SK-N-MC (cell line): ENCODE results near the gene CNRIP1.

Experiments used
- EZH2 ChIP-seq: fragments of 200-600 bp; sonication (generic); IDR thresholded peaks from one replicate; pipeline ENCODE4 v1.6.1; 2017; ENCODE audit warnings: antibody characterized with exemption
- FOXP2 ChIP-seq: optimal IDR thresholded peaks from 2 replicates; pipeline ENCODE3; 2011; ENCODE audit warnings: mild to moderate bottlenecking, moderate library complexity; ENCODE audit not compliant: insufficient read depth; ENCODE audit errors: extremely low read length, control extremely low read depth
- POLR2AphosphoS5 ChIP-seq: IDR thresholded peaks from 2 replicates; pipeline ENCODE4 v1.6.1; 2012; ENCODE audit warnings: mild to moderate bottlenecking, low read depth, low read length, borderline replicate concordance

DNA sequence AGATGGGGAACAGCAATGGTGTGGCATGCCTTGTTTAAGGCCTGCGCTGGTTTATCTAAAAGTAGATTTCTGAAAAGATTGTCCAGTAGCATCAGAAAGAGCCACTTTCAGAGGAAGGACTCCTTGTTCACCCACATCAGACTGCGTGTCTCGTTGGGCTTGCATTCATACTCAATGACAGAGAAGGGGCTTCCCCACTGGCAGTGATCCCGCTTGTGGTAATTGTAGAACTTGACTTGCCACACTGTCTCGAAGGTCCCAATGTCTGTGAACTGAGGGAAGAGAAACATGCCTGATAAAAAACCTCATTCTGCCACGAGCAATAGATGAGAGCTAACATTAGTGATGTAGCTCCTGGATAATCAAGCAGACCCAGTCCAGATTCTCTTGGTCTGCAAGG, 26.0 kb downstream of the CNRIP1 start:
- TF ChIP-seq EZH2 (no peak), POLR2AphosphoS5 (no peak), FOXP2 (no peak)
